CD4-positive, alpha-beta T cell treated with Interleukin-4 for 1 hour (primary cell): ENCODE data around the gene P2RX2.

Source experiments
- DNase-seq, 2 donors: peaks; one replicate each; pipeline ENCODE4 v3.0.0-alpha.2; 2020 to 2022

The P2RX2 gene

GRCh38 chr12:132603240-132604150 is 15.1 kb upstream of the P2RX2 start:
- DNase-seq: no peak

GRCh38 chr12:132604151-132604618 is 14.4 kb upstream of the P2RX2 start:
- DNase-seq: no peak

- no peak for DNase-seq
Observed at GRCh38 chr12:132604668-132605441, 13.7 kb upstream of the P2RX2 start.

- no peak for DNase-seq
Observed at GRCh38 chr12:132605892-132606291, 12.7 kb upstream of the P2RX2 start.

- no peak for DNase-seq
Observed at GRCh38 chr12:132606466-132606865, 12.1 kb upstream of the P2RX2 start.

- no peak for DNase-seq
Observed at GRCh38 chr12:132606927-132607326, 11.6 kb upstream of the P2RX2 start.

- no peak for DNase-seq
Observed at GRCh38 chr12:132608231-132609171, 10.1 kb upstream of the P2RX2 start.

- DNase-seq: no peak
Observed at GRCh38 chr12:132610051-132610759, 8.4 kb upstream of the P2RX2 start, which contains the start of gene LRCOL1. TSS of gene LRCOL1 (minus strand) at chr12:132610582. CDS start at chr12:132606251, 4,331 bp downstream.

- no peak for DNase-seq
Observed at GRCh38 chr12:132610866-132611602, 7.5 kb upstream of the P2RX2 start.

GRCh38 chr12:132611620-132612019 is 7.0 kb upstream of the P2RX2 start:
- DNase-seq: no peak

GRCh38 chr12:132614029-132614428 is 4.5 kb upstream of the P2RX2 start:
- no peak for DNase-seq

GRCh38 chr12:132614861-132615578 is 3.6 kb upstream of the P2RX2 start:
- peak; percentile 76 to 78 for DNase-seq

GRCh38 chr12:132615579-132616038 is 3.0 kb upstream of the P2RX2 start:
- no peak for DNase-seq

- no peak for DNase-seq
Observed at GRCh38 chr12:132617135-132617701, 1.4 kb upstream of the P2RX2 start.

GRCh38 chr12:132617822-132618682 is 524 bp upstream of the P2RX2 start:
- no peak for DNase-seq

GRCh38 chr12:132619071-132619385 is 452 bp downstream of the P2RX2 start:
- no peak for DNase-seq

- no peak for DNase-seq
Observed at GRCh38 chr12:132619386-132620112, 973 bp downstream of the P2RX2 start.
